ENCODE data around the gene LRRC3. TPM values are rescaled to one million over a fixed set of nuclear protein-coding genes. Genes with fewer than 3 reads are reported as not detected.

Gene LRRC3
- total and polyA plus RNA-seq, 2 of the 4 experiments (the other 2 are of a cell fraction): under 0.01 to 0.38 TPM

GRCh38 chr21:44494418-44494817, 39.1 kb downstream of the LRRC3 start:
- H4K91ac ChIP-seq (ENCODE audit: insufficient read depth, low read depth, low read length): no peak overlapping the region
- dilution Hi-C loops (cut with HindIII; ENCODE audit: low sequenced_read_pairs, unreplicated experiment) (no loop called here), in situ Hi-C loops (cut with MboI; ENCODE audit: low sequenced_read_pairs) (no loop called here), intact Hi-C loops (cut with micrococcal nuclease) (no loop called here)
- no peaks in the 10 kb centered on the region for H4K20me1 ChIP-seq (ENCODE audit: insufficient read depth, low read length)
- no peak overlapping the region for H4K5ac ChIP-seq (ENCODE audit: low read depth, low read length)
- no peak overlapping the region for H3K4me3 ChIP-seq (ENCODE audit: insufficient read depth, low read depth, low read length)
- peaks cover 24% of the 10 kb centered on the region for H3K9me3 ChIP-seq (ENCODE audit: control insufficient read depth, insufficient read depth, low read length)
- no peak overlapping the region for H3K14ac ChIP-seq (replicated peaks; ENCODE audit: low read depth, low read length)
- H3K9me1 ChIP-seq (ENCODE audit: insufficient read depth, low read length): no peaks in the 10 kb centered on the region
- no peaks in the 10 kb centered on the region for H3K79me1 ChIP-seq (ENCODE audit: low read depth in 1 of 2, low read length in 2 of 2)
- H3K27me3 ChIP-seq (ENCODE audit: control insufficient read depth, insufficient read depth, low read length): peaks cover 23% of the 10 kb centered on the region
- no peaks in the 10 kb centered on the region for H3K4me1 ChIP-seq (ENCODE audit: control insufficient read depth, insufficient read depth, low read length)
- no TSS peak for BruUV-seq (replicated peaks)
- H2BK120ac ChIP-seq (ENCODE audit: low read depth, low read length): no peak overlapping the region
- H2AK9ac ChIP-seq (replicated peaks; ENCODE audit: low read depth, low read length, poor library complexity): no peak overlapping the region
- no peak overlapping the region for H3K23ac ChIP-seq (ENCODE audit: low read depth, low read length)
- H4K8ac ChIP-seq (ENCODE audit: low read depth in 2 of 2, low read length in 2 of 2): no peak overlapping the region
- WGBS, 2 experiments (ENCODE audit: extremely low coverage in 2 of 2, insufficient read length in 1 of 2): 62% methylated on average over 8 of the region's 17 CpGs; no CpG with 5 or more reads in 1 of the 2 experiments
- ChIA-PET POLR2A (ENCODE audit: unreplicated experiment) (no interaction called here), CTCF (no interaction called here)
- no peak overlapping the region for H3K18ac ChIP-seq (ENCODE audit: low read depth, low read length)
- ATAC-seq (ENCODE audit: low read depth) (no peak), DNase-seq (no peak)
- H3K56ac ChIP-seq (ENCODE audit: extremely low read depth, insufficient read depth, low read length): no peak overlapping the region
- TF ChIP-seq CEBPB (IDR thresholded peaks at IDR 0.05; ENCODE audit: low read depth, low read length) (no peak), NFE2L2 (IDR thresholded peaks at IDR 0.05; ENCODE audit: low read depth, low read length) (no peak), RCOR1 (IDR thresholded peaks at IDR 0.05; ENCODE audit: insufficient replicate concordance, low read length) (no peak), CHD1 (IDR thresholded peaks at IDR 0.05; ENCODE audit: low read depth, low read length) (no peak)
- H2AK5ac ChIP-seq (ENCODE audit: low read depth, low read length): no peak overlapping the region
- H3K4me2 ChIP-seq (ENCODE audit: low read depth, low read length): no peak overlapping the region
- H2BK15ac ChIP-seq (ENCODE audit: low read depth, low read length): no peak overlapping the region
- H3K4ac ChIP-seq (ENCODE audit: low read depth, low read length): no peak overlapping the region
- H2BK20ac ChIP-seq (ENCODE audit: low read depth, low read length): no peak overlapping the region
- H3K27ac ChIP-seq (ENCODE audit: insufficient read depth, low read length): no peak overlapping the region
- H3K36me3 ChIP-seq (ENCODE audit: control insufficient read depth, insufficient read depth, low read length): no peaks in the 10 kb centered on the region
- no peak overlapping the region for H2AFZ ChIP-seq (replicated peaks; ENCODE audit: low read length, poor library complexity)
- H2BK5ac ChIP-seq (ENCODE audit: low read depth, low read length, poor library complexity, severe bottlenecking): no peak overlapping the region
- H3K9ac ChIP-seq (ENCODE audit: low read depth, low read length): no peak overlapping the region

All from IMR-90 (cell line).